Stimulated activated naive B cell treated with anti-CD40 and anti-IgM and Interleukin-4, amounts not matched to agents 10 μg/mL and 1 μg/mL and 100 μg/mL, for 72 hours (primary cell): ENCODE data around the gene OR4C45.
A peak's percentile ranks its signal among the peaks of the same experiment; 100 is the strongest.
"Not testable (repeated sequence)": the region's sequence is repeated elsewhere in the genome, so short reads cannot be mapped to it uniquely, and the experiment has no call there.

ENCODE experiments used
- ATAC-seq, 2 donors: fragments of 150-1000 bp; cut with Tn5 transposase; replicated peaks; 2 replicates each; pipeline ENCODE4 v1.10.0; 2021; ENCODE audit warnings: moderate library complexity in 1 of 2
- DNase-seq: peaks from one replicate; pipeline ENCODE4 v3.0.0; 2021
- H3K27ac Mint-ChIP-seq: one replicate; pipeline ENCODE4 v1.8.0; 2022; ENCODE audit warnings: mild to moderate bottlenecking, mixed read lengths
- H3K27me3 Mint-ChIP-seq, 2 donors: one replicate each; pipeline ENCODE4 v1.8.0; 2022; ENCODE audit warnings: mixed read lengths in 2 of 2
- H3K36me3 Mint-ChIP-seq, 2 donors: one replicate each; pipeline ENCODE4 v1.8.0; 2022; ENCODE audit warnings: mixed read lengths in 2 of 2, mild to moderate bottlenecking in 1 of 2
- H3K4me1 Mint-ChIP-seq, 2 donors: one replicate each; pipeline ENCODE4 v1.8.0; 2022; ENCODE audit warnings: mixed read lengths in 2 of 2, mild to moderate bottlenecking in 1 of 2
- H3K4me3 Mint-ChIP-seq, 2 donors: one replicate each; pipeline ENCODE4 v1.8.0; 2022; ENCODE audit warnings: mild to moderate bottlenecking in 2 of 2, mixed read lengths in 2 of 2, moderate library complexity in 1 of 2
- H3K9me3 Mint-ChIP-seq, 2 donors: one replicate each; pipeline ENCODE4 v1.8.0; 2022; ENCODE audit warnings: mixed read lengths in 2 of 2, mild to moderate bottlenecking in 1 of 2

OR4C45 gene

GRCh38 chr11:50032574-50032973, at the start of gene OR4C45:
Gene OR4C45, plus strand, starts transcription at chr11:50032874.
- H3K4me3 Mint-ChIP-seq = no peak within 1 kb of the TSS
- H3K9me3 Mint-ChIP-seq = peaks cover 8 to 9% of the 10 kb centered on the region in 2 donors
- H3K27ac Mint-ChIP-seq = no peak within 1 kb of the TSS
- no peaks in the 10 kb centered on the region for H3K4me1 Mint-ChIP-seq
- ATAC-seq = no peak
- no peak for DNase-seq
- H3K36me3 Mint-ChIP-seq = no peaks in the 10 kb centered on the region
- H3K27me3 Mint-ChIP-seq = no peaks in the 10 kb centered on the region

- ATAC-seq (peak in 1 of 2 donors; percentile 39), DNase-seq (peak; percentile 9)
- Mint-ChIP-seq H3K36me3 (no peaks in the 10 kb centered on the region), H3K4me3 (no peak overlapping the region), H3K4me1 (no peaks in the 10 kb centered on the region), H3K27ac (no peak overlapping the region), H3K27me3 (no peaks in the 10 kb centered on the region), H3K9me3 (peaks cover 6 to 10% of the 10 kb centered on the region in 2 donors)
These were observed 37.1 kb upstream of the OR4C45 start for GRCh38 chr11:49995565-49995964.

- Mint-ChIP-seq H3K27ac (no peak overlapping the region), H3K27me3 (no peaks in the 10 kb centered on the region), H3K9me3 (peaks cover 10 to 15% of the 10 kb centered on the region in 2 donors), H3K36me3 (no peaks in the 10 kb centered on the region), H3K4me3 (no peak overlapping the region), H3K4me1 (no peaks in the 10 kb centered on the region)
- no peak for DNase-seq
- no peak for ATAC-seq
These were observed 2.5 kb upstream of the OR4C45 start for GRCh38 chr11:50030193-50030592.

GRCh38 chr11:50036239-50036638, 3.6 kb downstream of the OR4C45 start:
- H3K27me3 Mint-ChIP-seq, H3K27ac Mint-ChIP-seq, H3K4me1 Mint-ChIP-seq, ATAC-seq, DNase-seq, H3K36me3 Mint-ChIP-seq, H3K9me3 Mint-ChIP-seq, H3K4me3 Mint-ChIP-seq: not testable (repeated sequence)

- H3K27ac Mint-ChIP-seq = no peak overlapping the region
- H3K4me3 Mint-ChIP-seq = no peak overlapping the region
- H3K36me3 Mint-ChIP-seq = no peaks in the 10 kb centered on the region
- H3K9me3 Mint-ChIP-seq = peaks cover 4 to 6% of the 10 kb centered on the region in 2 donors
- no peaks in the 10 kb centered on the region for H3K4me1 Mint-ChIP-seq
- DNase-seq = no peak
- no peaks in the 10 kb centered on the region for H3K27me3 Mint-ChIP-seq
- no peak for ATAC-seq
These were observed 4.6 kb downstream of the OR4C45 start for GRCh38 chr11:50037251-50037650.

- ATAC-seq (no peak), DNase-seq (no peak)
- H3K9me3 Mint-ChIP-seq = peaks cover 4 to 9% of the 10 kb centered on the region in 2 donors
- H3K27me3 Mint-ChIP-seq = no peaks in the 10 kb centered on the region
- no peak overlapping the region for H3K4me3 Mint-ChIP-seq
- no peaks in the 10 kb centered on the region for H3K36me3 Mint-ChIP-seq
- H3K4me1 Mint-ChIP-seq = no peaks in the 10 kb centered on the region
- H3K27ac Mint-ChIP-seq = no peak overlapping the region
These were observed 12.0 kb downstream of the OR4C45 start for GRCh38 chr11:50044647-50045046.

GRCh38 chr11:50063056-50063455, 30.4 kb downstream of the OR4C45 start:
- not testable (repeated sequence) for H3K4me3 Mint-ChIP-seq, H3K27me3 Mint-ChIP-seq, DNase-seq, H3K4me1 Mint-ChIP-seq, H3K27ac Mint-ChIP-seq, H3K36me3 Mint-ChIP-seq, ATAC-seq
- H3K9me3 Mint-ChIP-seq = peaks cover 12 to 16% of the 10 kb centered on the region in 2 donors

GRCh38 chr11:50070389-50070788, 37.7 kb downstream of the OR4C45 start:
- DNase-seq (no peak), ATAC-seq (no peak)
- Mint-ChIP-seq H3K27me3 (no peaks in the 10 kb centered on the region), H3K4me1 (no peaks in the 10 kb centered on the region), H3K36me3 (peaks cover 0 to 19% of the 10 kb centered on the region in 2 donors), H3K4me3 (no peak overlapping the region), H3K27ac (no peak overlapping the region), H3K9me3 (peaks cover 32 to 42% of the 10 kb centered on the region in 2 donors)

GRCh38 chr11:50071584-50072225, 39.0 kb downstream of the OR4C45 start:
- Mint-ChIP-seq H3K36me3 (peaks cover 0 to 19% of the 10 kb centered on the region in 2 donors), H3K27ac (no peak overlapping the region), H3K9me3 (peaks cover 42 to 55% of the 10 kb centered on the region in 2 donors), H3K27me3 (no peaks in the 10 kb centered on the region), H3K4me1 (no peaks in the 10 kb centered on the region), H3K4me3 (no peak overlapping the region)
- no peak for DNase-seq
- no peak for ATAC-seq

GRCh38 chr11:50072226-50073112, 39.8 kb downstream of the OR4C45 start:
- H3K4me3 Mint-ChIP-seq = no peak overlapping the region
- no peaks in the 10 kb centered on the region for H3K4me1 Mint-ChIP-seq
- H3K27me3 Mint-ChIP-seq = no peaks in the 10 kb centered on the region
- no peak for DNase-seq
- peaks cover 0 to 19% of the 10 kb centered on the region in 2 donors for H3K36me3 Mint-ChIP-seq
- no peak for ATAC-seq
- peaks cover 46 to 59% of the 10 kb centered on the region in 2 donors for H3K9me3 Mint-ChIP-seq
- no peak overlapping the region for H3K27ac Mint-ChIP-seq

GRCh38 chr11:50073113-50074105, 40.7 kb downstream of the OR4C45 start:
- Mint-ChIP-seq H3K36me3 (peaks cover 0 to 19% of the 10 kb centered on the region in 2 donors), H3K27ac (peak overlapping the region; percentile 72), H3K4me1 (no peaks in the 10 kb centered on the region), H3K9me3 (peaks cover 49 to 59% of the 10 kb centered on the region in 2 donors), H3K27me3 (no peaks in the 10 kb centered on the region), H3K4me3 (no peak overlapping the region)
- no peak for ATAC-seq
- DNase-seq = no peak

GRCh38 chr11:50074161-50074560, 41.5 kb downstream of the OR4C45 start:
- H3K4me1 Mint-ChIP-seq = no peaks in the 10 kb centered on the region
- H3K9me3 Mint-ChIP-seq = peaks cover 49 to 59% of the 10 kb centered on the region in 2 donors
- DNase-seq (no peak), ATAC-seq (no peak)
- H3K27ac Mint-ChIP-seq = no peak overlapping the region
- peaks cover 0 to 19% of the 10 kb centered on the region in 2 donors for H3K36me3 Mint-ChIP-seq
- H3K27me3 Mint-ChIP-seq = no peaks in the 10 kb centered on the region
- H3K4me3 Mint-ChIP-seq = no peak overlapping the region

GRCh38 chr11:50075856-50076255, 43.2 kb downstream of the OR4C45 start:
- ATAC-seq (no peak), DNase-seq (no peak)
- no peaks in the 10 kb centered on the region for H3K27me3 Mint-ChIP-seq
- peaks cover 49 to 52% of the 10 kb centered on the region in 2 donors for H3K9me3 Mint-ChIP-seq
- H3K36me3 Mint-ChIP-seq = peaks cover 0 to 16% of the 10 kb centered on the region in 2 donors
- H3K27ac Mint-ChIP-seq = no peak overlapping the region
- no peaks in the 10 kb centered on the region for H3K4me1 Mint-ChIP-seq
- H3K4me3 Mint-ChIP-seq = no peak overlapping the region

- H3K4me3 Mint-ChIP-seq = no peak overlapping the region
- ATAC-seq (peak in 1 of 2 donors; percentile 19), DNase-seq (no peak)
- peaks cover 35 to 37% of the 10 kb centered on the region in 2 donors for H3K9me3 Mint-ChIP-seq
- no peak overlapping the region for H3K27ac Mint-ChIP-seq
- H3K36me3 Mint-ChIP-seq = peaks cover 0 to 6% of the 10 kb centered on the region in 2 donors
- no peaks in the 10 kb centered on the region for H3K27me3 Mint-ChIP-seq
- H3K4me1 Mint-ChIP-seq = no peaks in the 10 kb centered on the region
These were observed 44.9 kb downstream of the OR4C45 start for GRCh38 chr11:50077526-50077925.
